Urinary bladder (tissue), 4 donors: Measurements from ENCODE around the gene TXNIP. TPM values are rescaled to one million over a fixed set of nuclear protein-coding genes. Genes with fewer than 3 reads are reported as not detected.

Experiments used
- DNase-seq: peaks from one replicate; pipeline ENCODE4 v3.0.0-alpha.2; 2015; ENCODE audit errors: extremely low spot score
- H3K27ac ChIP-seq: one replicate; pipeline ENCODE4 v1.5.1; 2013; ENCODE audit warnings: low read depth, mild to moderate bottlenecking, moderate library complexity
- H3K36me3 ChIP-seq: one replicate; pipeline ENCODE4 v1.6.1; 2013; ENCODE audit warnings: mild to moderate bottlenecking, moderate library complexity; ENCODE audit not compliant: insufficient read depth
- H3K4me1 ChIP-seq: one replicate; pipeline ENCODE4 v1.6.1; 2013; ENCODE audit warnings: mild to moderate bottlenecking, moderate library complexity; ENCODE audit not compliant: insufficient read depth
- H3K4me3 ChIP-seq: one replicate; pipeline ENCODE4 v1.5.1; 2013; ENCODE audit warnings: low read depth, low read length
- WGBS: extraction: QIAGEN DNeasy Blood & Tissue Kit; methylation state at CpG from one replicate; pipeline ENCODE4 v1.1.7; 2013; 5-methylcytosine and 5-hydroxymethylcytosine counted together
- polyA plus RNA-seq: library from polyadenylated mRNA; stranded (reverse); fragments of 200-250 nt; gene quantifications from one replicate; pipeline ENCODE4 v1.2.3, GENCODE V29; 2013
- total RNA-seq: library from RNA; depleted of rRNA; stranded (reverse); fragments of >200 nt; gene quantifications from one replicate; pipeline ENCODE4 v1.2.3, GENCODE V29; 2014
- donor health status: healthy with polysubstance abuse.
- donor health status: healthy.

The TXNIP gene
- total and polyA plus RNA-seq, 2 donors, result 920 to 1,029 TPM

DNA sequence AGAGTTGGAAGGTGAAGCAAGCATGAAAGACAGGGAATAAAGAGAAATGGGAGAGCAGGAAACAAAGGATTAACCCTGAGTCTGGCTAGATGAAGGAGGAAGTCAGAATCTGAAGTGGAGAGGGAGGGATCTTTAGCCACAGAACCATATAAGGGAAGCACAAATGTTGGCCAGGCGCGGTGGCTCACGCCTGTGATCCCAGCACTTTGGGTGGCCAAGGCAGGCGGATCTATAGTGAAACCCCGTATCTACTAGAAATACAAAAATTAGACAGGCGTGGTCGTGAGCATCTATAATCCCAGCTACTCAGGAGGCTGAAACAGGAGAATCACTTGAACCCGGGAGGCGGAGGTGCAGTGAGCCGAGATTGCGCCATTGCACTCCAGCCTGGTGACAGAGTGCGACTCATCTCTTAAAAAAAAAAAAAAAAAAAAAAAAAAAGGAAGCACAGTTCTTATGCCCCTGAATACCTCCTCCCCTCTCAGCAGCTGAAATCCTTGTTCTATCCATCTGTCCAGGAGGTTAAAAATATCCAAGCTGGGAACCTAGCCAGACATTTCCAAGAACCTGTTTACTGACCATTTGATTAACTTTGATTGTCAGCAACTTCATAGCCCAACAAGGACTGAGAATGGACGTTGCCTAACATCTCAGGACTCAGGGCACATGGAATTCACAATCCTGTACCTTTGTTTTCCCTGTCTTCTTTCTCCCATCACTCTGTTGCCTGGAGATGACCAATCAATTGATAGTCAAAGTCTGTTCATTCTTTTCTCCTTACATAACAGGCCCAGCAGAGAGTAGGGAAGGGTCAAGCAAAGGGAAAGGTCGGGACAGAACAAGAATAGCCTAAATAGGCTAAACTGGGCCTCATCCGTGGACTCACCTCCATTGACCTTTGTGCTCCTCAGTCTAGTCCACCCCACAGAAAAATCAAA, 10.6 kb downstream of the TXNIP start:
- 16% methylated on average over 15 of the region's 15 CpGs for WGBS
- DNase-seq, result no peak
- peaks cover 5% of the 10 kb centered on the region for H3K4me1 ChIP-seq
- H3K4me3 ChIP-seq, result no peak overlapping the region
- no peaks in the 10 kb centered on the region for H3K36me3 ChIP-seq
- peak overlapping the region; percentile 82 for H3K27ac ChIP-seq

- peak overlapping the region; percentile 65 for H3K27ac ChIP-seq
- no peaks in the 10 kb centered on the region for H3K36me3 ChIP-seq
- peaks cover 5% of the 10 kb centered on the region for H3K4me1 ChIP-seq
- 40% methylated on average over 2 of the region's 2 CpGs for WGBS
- H3K4me3 ChIP-seq, result no peak overlapping the region
- no peak for DNase-seq
Measured at GRCh38 chr1:145985129-145985501, 11.3 kb downstream of the TXNIP start.

- H3K4me3 ChIP-seq, result no peak overlapping the region
- 85% methylated on average over 12 of the region's 12 CpGs for WGBS
- no peak for DNase-seq
Measured at GRCh38 chr1:145983960-145984830, 12.2 kb downstream of the TXNIP start.

DNA sequence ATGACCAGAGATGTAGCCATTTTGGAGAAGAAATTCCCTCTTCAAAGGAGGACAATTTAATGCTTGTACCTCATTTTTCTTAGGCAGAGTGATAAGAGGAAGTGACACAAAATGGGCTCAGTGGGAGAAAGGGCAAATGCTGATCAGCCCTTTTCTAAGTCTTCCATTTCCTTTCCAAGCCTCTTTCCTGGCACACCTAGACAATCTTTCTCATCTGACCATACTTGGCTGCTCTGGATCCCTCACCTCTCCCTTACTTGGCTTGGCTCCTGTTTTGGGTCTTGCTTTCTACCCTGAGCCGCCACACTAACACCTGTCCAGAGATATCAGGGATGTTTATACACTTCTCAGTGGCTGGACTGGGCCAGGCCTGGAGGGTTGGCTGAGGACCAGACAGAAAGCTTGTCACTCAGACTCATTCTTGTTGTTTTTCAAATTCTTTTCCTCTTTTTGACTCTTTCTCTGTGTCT, 13.1 kb downstream of the TXNIP start:
- no peak overlapping the region for H3K4me3 ChIP-seq
- peak overlapping the region; percentile 60 for H3K27ac ChIP-seq
- WGBS, result 35% methylated on average over 1 of the region's 1 CpG
- peaks cover 5% of the 10 kb centered on the region for H3K4me1 ChIP-seq
- DNase-seq, result no peak
- no peaks in the 10 kb centered on the region for H3K36me3 ChIP-seq

More at GRCh38 chr1:145983960-145984830, 12.2 kb downstream of the TXNIP start:
- peaks cover 5% of the 10 kb centered on the region for H3K4me1 ChIP-seq
- no peaks in the 10 kb centered on the region for H3K36me3 ChIP-seq
- H3K27ac ChIP-seq, result peak overlapping the region; percentile 65

- 60% methylated on average over 6 of the region's 6 CpGs for whole genome bisulfite sequencing
- Histone ChIP-seq H3K4me1 (peaks cover 5% of the 10 kb centered on the region), H3K4me3 (no peak overlapping the region), H3K36me3 (no peaks in the 10 kb centered on the region), H3K27ac (peak overlapping the region; percentile 60)
- no peak for DNase-seq
Measured at GRCh38 chr1:145982010-145982723, 14.2 kb downstream of the TXNIP start.

GRCh38 chr1:145980457-145980994, 15.9 kb downstream of the TXNIP start:
- Histone ChIP-seq H3K4me1 (peaks cover 4% of the 10 kb centered on the region), H3K4me3 (no peak overlapping the region), H3K27ac (peak overlapping the region; percentile 84), H3K36me3 (no peaks in the 10 kb centered on the region)
- 82% methylated on average over 1 of the region's 1 CpG for WGBS
- no peak for DNase-seq

GRCh38 chr1:145979746-145980456, 16.5 kb downstream of the TXNIP start:
- H3K4me3 ChIP-seq, result no peak overlapping the region
- WGBS, result 38% methylated on average over 7 of the region's 7 CpGs
- peak overlapping the region; percentile 87 for H3K27ac ChIP-seq
- H3K36me3 ChIP-seq, result no peaks in the 10 kb centered on the region
- H3K4me1 ChIP-seq, result peaks cover 3% of the 10 kb centered on the region
- no peak for DNase-seq

GRCh38 chr1:145978854-145979745, 17.3 kb downstream of the TXNIP start:
- 3% methylated on average over 9 of the region's 9 CpGs for WGBS
- Histone ChIP-seq H3K4me3 (peak overlapping the region; percentile 4), H3K36me3 (peaks cover 2% of the 10 kb centered on the region), H3K4me1 (peaks cover 3% of the 10 kb centered on the region), H3K27ac (peak overlapping the region; percentile 96)
- DNase-seq, result peak; percentile 98

GRCh38 chr1:145978471-145978853, 17.9 kb downstream of the TXNIP start:
- peaks cover 3% of the 10 kb centered on the region for H3K4me1 ChIP-seq
- H3K36me3 ChIP-seq, result peaks cover 2% of the 10 kb centered on the region
- H3K4me3 ChIP-seq, result no peak overlapping the region
- H3K27ac ChIP-seq, result peak overlapping the region; percentile 96
- DNase-seq, result no peak

GRCh38 chr1:145977486-145978470, 18.6 kb downstream of the TXNIP start:
- peak overlapping the region; percentile 96 for H3K27ac ChIP-seq
- H3K4me3 ChIP-seq, result no peak overlapping the region
- peaks cover 3% of the 10 kb centered on the region for H3K4me1 ChIP-seq
- WGBS, result 17% methylated on average over 9 of the region's 9 CpGs
- H3K36me3 ChIP-seq, result peaks cover 2% of the 10 kb centered on the region
- DNase-seq, result peak; percentile 77

DNA sequence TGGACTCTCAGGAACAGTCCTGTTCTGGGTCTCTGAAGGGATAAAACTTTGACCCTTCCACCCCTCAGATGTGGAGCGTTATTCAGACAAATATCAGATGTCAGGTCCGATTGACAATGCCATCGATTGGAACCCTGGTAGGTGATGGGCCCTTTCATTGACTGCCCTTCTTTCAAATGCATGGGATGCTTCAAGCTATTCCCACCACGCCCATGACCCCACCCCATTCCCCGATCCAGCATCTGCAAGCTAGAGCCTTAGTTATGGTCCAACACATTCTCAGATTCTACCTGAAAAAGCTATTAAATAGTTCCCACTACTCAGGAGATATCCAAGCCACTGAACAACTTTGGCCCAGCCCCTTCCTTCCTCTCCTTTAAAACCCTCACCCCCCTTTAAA, 19.4 kb downstream of the TXNIP start:
- 77% methylated on average over 5 of the region's 5 CpGs for WGBS
- H3K27ac ChIP-seq, result peak overlapping the region; percentile 73

More for the DNA sequence above, 19.4 kb downstream of the TXNIP start:
- no peak for DNase-seq
- Histone ChIP-seq H3K4me1 (no peaks in the 10 kb centered on the region), H3K36me3 (peaks cover 2% of the 10 kb centered on the region), H3K4me3 (no peak overlapping the region)
